ENCODE results near the gene SRSF2.
"Not testable (repeated sequence)": the region's sequence is repeated elsewhere in the genome, so short reads cannot be mapped to it uniquely, and the experiment has no call there.

SRSF2 gene

DNA sequence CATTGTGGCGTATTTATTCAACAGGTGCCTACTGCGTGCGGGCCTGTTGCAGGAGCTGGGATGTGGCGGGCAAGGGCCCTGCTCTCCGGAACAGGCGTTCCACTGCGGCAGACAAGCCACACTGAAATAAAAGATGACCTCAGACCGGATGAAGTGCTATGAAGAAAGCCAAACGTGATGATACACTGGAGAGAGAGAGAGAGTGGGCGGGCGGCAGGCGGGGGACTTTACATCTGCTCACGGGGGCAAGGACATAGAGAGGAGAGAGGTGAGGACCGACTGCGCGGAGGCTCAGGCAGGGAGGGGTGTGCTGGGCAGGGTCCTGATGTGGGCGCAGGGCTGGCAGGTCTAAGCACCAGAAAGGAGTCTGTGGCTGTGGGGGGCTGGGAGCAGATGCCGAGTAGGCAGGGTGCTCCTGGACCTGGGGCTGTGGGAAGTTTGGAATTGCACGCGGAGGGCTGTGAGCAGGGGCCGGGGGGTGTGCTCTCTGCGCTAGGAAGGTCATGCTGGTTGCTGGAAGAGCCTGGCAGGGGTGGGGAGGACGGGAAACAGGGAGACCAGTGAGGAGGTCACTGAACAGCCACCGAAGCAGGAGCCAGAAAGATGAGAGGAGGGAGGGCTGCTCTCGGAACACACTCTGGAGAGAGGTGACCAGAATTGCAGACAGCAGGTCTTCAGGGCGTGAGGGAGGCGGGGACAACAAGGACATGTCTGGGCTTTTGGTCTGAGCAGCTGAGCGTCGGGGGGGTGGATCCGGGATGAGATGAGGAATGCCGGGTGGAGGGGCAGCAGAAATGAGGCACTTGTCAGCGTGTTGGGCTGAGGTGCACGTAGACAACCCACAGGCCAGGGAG, 36.3 kb downstream of the SRSF2 start:
- no peak for DNase-seq (ENCODE audit: low read depth in 2 of 2)

DNA sequence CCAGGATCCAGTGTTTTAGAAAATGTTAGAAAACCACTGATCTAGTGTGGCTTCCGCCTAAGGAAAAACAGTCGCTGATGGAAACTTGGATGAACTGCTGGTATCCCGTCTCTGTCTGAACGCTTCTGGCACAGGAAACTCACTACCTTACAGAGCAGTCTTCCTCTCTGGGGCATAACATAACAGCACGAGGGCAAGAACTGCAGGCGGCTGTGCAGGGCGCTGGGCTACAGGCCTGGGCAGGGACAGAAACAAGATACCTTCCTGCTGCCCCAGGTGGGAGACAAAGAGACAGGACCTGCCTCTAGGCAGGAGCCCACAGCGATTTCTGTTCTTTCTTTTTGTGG, 36.9 kb downstream of the SRSF2 start:
- DNase-seq (ENCODE audit: low read depth in 2 of 2): no peak

DNA sequence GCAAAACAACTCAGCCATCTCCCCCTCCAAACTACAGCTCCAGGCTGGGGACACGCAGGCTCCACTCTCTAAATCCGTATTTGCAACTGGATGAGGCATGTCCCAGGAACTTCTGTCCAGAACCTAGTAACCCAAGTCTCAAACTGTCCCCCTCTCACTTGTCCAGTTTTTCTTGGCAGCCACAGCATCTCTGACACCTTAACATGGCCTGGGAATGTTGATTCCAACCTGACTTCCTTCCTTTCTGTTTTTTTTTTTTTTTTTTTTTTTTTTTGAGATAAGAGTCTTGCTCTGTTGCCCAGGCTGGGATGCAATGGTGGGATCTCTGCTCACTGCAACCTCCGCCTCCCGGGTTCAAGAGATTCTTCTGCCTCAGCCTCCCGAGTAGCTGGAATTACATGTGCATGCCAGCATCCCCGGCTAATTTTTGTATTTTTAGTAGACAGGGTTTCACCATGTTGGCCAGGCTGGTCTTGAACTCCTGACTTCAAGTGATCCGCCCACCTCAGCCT, 38.6 kb downstream of the SRSF2 start:
- not testable (repeated sequence) for DNase-seq (ENCODE audit: low read depth in 2 of 2)

DNA sequence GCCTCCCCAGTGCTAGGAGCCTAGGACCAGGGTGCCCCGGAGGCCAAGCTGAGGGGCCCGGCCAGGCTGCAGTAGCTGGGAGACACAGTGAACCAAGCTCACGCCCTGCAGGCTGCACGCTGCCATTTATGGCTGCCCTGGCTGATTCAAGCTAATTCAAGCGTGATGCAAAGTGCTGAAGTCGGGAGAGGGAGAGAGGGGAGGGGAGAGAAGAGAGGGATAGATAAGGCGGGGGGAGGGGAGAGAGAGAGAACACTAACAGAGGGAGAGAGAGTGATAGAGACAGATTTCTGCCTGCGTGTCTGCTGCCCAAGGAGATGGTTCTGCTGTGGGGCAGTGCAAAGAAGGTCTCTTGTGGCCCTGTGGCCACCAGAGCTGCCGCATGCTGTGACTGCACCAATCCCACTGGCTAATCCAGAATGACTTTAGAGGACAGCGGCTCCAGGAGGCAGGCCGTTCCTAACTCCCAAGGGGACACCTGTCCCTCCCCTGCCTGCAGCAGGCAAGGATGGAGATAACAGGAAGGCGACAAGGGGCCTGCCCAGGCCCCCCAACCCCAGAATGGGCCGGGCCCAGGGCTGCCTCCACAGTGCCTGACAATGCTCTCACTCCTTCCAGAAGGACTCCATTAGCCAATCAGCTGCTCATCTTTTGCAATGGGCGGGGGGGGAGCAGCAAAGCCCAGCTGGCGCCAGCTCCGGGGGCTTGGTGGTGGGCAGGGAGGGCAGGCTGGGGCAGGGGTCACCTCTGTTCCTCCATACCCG, 39.2 kb downstream of the SRSF2 start:
- DNase-seq (ENCODE audit: low read depth in 2 of 2): no peak

DNA sequence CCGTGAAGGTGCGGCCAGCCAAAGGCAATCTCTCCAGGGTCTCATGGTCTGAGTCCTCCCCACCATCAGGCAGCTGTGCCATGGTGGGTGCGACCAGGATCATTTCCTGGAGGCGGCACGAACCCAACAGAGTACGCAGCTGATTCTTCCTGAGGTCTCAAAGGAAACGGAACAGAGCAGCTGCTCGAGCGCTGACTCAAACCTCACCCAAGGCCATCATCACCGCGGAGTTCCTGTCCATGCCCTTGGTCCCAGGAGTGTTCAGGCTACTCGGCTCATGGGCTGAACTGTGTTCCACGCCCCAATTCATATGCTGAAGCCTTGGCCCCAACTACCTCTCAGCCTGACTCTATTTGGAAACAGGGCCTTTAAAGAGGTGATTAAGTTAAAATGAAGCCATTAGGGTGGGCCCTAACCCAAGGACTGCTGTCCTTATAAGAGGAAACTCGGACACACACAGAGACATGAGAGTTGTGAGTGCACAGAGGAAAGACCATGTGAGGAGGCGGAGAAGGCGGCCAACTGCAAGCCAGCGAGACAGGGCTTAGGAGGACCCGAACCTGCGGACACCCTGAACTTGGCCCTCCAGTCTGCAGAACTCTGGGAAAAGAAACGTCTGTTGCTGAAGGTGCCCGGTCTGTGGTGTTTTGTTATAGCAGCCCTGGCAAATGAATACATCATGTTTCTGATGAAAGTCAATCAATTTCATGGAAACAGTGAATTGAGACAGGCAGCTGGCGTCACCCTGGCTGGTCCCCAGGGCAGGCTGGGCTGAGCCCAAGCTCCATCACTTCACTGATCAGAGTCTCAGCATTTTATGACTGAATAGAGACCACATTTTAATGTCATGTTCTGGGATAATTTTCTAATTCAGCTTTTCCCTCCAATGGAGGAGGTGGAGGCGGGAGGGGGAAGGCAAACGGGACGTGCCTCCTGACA, 40.1 kb downstream of the SRSF2 start:
- DNase-seq (ENCODE audit: low read depth in 2 of 2): no peak

DNA sequence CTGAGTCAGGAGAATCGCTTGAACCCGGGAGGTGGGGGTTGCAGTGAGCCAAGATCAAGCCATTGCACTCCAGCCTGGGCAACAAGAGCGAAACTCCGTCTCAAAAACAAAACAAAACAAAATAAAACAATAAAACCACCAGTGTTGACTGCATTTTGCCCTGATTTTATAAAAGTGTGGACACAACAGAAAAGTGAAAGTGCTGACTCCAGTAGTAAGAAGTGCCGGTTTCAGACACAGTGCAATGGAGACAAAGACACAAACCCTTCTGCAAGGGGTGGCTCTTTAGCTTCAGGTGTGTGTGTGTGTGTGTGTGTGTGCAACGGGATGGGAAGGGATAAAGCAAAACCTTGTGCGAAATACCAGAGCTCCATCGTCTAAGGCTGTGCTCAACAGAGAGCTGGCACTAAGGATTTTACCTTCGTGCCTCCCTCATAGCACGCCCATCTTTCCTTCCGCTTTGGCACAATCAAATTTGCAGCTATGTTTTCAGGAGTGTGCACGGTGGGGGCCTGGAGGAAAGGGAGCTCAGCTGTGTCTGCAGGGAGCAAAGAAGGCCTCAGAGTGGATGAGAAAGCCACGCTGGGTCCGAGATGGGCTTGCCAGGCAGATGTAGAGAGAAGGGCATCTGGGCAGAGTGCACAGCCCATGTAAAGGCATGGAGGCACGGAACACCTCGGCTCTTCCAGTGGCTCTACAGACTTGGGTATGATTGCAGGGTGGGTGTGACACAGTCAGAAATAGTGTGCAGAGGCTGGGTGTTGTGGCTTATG, 41.9 kb downstream of the SRSF2 start:
- no peak for DNase-seq (ENCODE audit: low read depth in 2 of 2)

DNA sequence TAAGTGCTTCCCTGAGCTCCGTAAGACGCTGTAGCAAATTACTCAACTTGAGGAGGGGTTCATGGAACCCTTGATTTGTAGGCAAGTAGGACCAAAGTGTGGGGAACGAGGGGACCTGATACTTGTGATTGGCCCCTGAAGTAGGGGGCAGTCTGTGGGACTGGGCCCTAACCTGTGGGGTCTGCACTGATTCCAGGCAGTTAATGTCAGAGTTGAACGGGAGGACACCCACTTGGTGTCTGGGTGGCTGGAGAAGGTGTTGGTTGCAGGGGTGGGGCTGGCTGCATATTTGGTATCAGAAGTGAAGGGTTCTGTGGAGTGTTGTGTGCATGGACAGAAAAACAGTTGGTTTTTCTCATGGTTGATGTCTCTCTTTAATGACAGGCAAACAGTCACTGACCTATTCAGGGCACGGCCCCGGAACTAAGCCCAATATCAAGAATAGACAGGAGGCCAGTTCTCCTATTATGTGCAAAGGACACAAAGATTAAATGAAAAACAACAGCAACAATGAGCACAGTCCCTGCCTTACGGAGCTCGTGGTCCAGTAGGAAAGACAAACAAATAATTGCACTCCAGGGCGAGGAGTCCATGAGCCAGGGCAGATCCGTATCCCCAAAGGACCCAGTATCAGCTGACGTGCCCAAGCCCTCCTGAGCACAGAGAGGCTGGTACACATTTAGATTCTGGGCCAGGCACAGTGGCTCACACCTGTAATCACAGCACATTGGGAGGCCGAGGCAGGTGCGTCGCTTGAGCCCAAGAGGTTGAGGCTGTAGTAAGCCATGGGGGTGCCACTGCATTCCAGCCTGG, 45.5 kb downstream of the SRSF2 start:
- no peak for DNase-seq (ENCODE audit: low read depth in 2 of 2)

DNA sequence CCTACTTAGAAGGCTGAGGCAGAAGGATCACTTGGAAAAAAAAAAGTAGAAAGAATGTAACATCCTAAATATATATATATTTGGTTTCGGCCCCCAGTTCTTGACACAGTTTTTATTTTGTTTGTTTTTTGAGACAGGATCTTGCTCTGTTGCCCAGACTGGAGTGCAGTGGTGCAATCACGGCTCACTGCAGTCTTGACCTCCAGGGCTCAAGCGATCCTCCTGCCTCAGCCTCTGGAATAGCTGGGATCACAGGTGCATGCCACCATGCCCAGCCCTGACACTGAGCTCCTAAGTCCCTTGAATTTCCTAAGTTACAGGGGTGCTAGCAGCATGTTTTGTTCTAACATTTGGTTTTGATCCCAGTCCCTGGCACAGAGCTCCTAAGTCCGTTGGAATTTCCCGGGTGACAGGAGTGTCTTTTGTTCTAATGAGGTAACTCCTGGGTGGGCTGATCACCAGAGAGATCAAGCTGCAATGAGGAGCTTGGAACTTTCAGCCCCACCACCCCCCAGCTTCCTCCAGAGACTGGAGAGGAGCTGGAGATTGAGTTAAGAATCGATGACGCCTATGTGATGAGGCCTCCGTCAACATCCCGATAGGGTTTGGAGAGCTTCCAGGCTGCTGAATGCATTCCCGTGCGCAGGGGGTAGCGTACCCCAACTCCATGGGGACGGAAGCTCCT, 46.4 kb downstream of the SRSF2 start:
- DNase-seq (ENCODE audit: low read depth in 2 of 2): no peak

DNA sequence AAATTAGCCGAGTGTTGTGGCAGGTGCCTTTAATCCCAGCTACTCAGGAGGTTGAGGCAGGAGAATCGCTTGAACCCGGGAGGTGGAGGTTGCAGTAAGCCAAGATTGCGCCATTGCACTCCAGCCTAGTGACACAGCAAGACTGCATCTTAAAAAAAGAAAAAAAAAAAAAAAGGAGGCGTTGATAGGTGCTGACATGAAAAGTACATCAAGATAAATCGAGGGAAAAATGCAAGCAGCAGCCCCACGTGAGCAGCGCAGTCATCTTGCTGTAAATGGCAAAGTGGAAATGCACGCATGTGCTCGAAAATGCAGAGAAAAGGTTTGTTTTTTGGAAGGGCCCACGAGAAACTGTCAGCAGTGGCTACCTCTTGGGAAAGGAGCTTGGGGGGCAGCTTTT, 47.3 kb downstream of the SRSF2 start:
- DNase-seq (ENCODE audit: low read depth in 2 of 2): no peak

DNA sequence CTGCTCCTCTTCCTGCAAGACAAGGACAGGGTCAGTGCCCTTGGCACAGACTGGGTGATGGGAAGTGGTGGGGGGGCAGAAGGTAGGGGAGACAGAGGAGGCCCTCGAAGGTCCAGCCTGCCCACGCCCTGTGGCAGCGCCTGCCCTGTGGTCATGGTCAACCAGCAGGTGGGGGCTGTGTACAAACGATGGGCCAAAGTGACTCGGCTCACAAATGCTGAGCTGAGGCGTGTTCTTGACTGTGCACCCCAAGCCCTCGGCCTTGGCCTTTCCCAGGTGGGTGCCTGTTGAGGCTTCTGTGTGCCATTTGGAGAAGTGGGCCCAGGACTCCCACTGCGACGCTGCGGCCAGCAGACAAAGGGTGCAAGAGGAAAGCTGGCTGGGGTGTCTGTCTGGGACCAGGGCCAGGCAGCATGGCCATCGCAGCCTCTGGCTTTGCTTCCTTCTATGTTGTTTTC, 48.9 kb downstream of the SRSF2 start:
- no peak for DNase-seq (ENCODE audit: low read depth in 2 of 2)

DNA sequence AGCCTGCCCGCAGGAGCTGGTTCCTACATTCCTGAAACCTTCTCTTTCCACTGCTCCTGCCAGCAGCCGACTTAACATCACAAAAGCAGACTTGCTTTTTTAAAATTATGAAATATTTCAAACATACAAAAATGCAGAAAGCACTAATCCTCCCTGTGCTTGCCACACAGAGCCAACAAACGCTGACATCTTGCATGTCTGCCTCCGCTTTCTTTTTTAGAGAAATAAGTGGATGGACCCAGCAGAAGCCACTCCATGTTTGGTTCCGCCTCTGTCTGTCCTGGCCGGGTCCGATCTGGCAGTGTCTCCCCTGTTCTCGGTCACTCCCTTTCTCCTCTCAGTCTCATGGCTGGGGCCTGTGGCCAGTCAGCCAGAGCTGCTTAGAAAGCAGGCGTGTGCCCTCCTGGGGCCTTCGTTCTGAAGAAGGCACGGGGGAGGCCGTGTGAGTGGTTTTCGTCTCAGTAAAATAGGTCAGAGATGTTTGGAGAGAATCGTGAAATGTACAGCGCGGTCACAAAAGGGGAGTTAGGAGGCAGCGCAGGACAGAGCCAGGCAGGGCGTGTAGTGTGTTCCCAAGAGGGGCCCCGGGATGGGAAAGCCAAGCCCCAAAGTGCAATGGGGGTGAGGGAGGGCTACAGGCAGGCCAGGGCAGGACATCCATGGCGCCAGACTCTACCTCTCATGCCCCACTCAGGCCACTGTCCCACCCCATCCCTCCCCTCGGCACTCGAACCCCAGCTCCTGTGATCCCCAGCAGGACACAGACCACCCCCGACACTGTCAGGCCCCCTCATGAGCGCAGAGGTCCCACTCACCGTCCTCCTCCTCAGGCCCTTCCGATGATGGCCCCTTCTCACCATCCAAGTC, 49.6 kb downstream of the SRSF2 start:
- DNase-seq (ENCODE audit: low read depth in 2 of 2): no peak

DNA sequence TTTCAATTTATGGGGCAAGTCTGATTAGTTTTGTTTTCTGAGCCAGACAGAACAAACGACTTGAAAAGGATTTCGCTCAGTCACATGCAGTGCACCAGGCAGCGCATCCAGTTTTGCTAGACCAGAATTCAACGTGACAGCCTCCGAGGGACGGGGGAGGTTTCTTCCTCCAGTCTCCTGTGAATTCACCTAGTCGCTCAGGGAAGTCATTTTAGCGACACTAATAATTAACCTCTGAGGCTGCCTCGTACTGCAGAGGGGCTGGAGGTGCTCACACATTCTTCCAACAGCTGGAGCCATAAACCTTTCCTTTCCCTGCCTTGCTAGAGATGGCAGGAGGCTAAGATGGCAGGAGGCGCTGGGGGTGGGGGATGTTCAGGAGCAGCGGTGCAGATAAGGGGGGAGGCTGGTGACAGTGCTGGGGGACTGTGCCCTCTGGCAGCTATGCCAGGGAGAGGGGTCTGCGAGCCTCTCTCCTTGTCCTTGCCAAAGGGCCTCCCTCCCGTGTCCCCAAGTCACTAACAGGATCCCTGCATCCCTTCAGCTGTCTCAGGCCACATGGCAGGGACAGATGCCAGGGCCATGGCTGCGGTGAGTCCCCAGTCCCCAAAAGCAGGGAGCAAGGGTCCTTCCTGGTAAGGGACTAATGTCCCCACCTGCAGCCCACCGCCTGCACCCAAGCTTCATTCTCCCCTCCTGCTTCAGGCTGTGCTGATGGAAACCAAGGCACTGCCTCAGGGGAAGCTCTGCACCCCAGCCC, 50.4 kb downstream of the SRSF2 start:
- DNase-seq (ENCODE audit: low read depth in 2 of 2): no peak

DNA sequence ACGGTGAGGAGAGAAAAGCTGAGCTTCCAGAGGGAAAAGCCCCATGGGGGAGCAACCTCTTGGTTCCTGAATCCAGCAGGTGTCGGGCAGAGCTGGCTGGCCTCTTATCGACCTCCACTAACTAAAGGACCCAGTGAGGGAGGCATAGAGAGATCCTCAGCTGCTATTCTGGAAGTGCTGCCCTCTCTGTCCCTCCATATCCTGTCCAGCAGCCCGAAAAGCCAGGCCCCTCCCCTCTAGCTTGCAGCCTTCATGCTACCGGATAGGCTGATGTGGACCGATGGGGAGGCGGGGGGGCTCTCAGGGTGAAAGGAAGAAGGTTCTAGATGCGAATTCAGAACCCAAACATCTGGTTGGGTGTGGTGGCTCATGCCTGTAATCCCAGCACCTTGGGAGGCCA, 51.3 kb downstream of the SRSF2 start:
- DNase-seq (ENCODE audit: low read depth in 2 of 2): no peak

DNA sequence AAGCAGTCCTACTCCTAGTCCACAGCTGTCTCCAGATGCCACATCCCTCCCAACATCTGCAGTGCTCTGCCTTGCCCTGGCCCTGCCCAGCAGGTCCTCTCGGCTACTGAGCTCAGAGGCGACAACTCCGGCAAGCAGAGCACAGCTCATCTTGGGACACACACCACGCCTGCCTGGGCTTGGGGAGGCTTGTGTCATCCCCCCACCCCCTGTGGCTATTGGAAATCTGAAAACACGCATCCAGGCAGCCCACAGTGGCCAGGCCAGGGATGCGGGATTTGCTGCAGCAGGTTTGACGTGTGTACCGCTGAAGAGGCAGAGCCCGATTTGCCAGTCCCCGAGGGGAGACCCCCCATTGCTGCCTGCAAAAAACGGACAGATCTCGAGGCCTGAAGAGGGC, 51.8 kb downstream of the SRSF2 start:
- no peak for DNase-seq (ENCODE audit: low read depth in 2 of 2)

DNA sequence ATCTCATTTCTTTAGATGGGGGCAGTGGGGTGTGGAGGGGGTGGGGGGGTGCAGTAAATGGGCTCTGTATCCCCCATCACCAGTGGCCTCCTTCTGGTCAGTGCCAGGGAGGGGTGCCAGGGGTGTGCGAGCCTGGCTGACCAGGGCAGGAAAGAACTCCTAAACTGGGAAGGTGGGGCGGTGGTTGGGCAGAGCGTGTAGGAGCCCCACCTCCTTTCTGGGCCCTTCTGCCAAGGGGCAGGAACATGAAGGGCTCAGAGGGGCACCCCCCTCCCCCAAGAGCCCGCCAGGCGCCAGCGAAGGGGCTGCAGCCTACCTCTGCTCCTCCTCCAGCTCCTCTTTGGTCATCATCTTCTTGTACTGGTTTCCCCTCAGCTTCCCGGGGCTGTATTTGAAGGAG, 52.4 kb downstream of the SRSF2 start:
- DNase-seq (ENCODE audit: low read depth in 2 of 2): no peak
